ENCODE results near the gene NOC4L.
A peak's percentile ranks its signal among the peaks of the same experiment; 100 is the strongest.

The NOC4L gene

GRCh38 chr12:132170094-132170636 is 25.9 kb downstream of the NOC4L start:
- DNase-seq (ENCODE audit: low spot score): peak; percentile 60

DNA sequence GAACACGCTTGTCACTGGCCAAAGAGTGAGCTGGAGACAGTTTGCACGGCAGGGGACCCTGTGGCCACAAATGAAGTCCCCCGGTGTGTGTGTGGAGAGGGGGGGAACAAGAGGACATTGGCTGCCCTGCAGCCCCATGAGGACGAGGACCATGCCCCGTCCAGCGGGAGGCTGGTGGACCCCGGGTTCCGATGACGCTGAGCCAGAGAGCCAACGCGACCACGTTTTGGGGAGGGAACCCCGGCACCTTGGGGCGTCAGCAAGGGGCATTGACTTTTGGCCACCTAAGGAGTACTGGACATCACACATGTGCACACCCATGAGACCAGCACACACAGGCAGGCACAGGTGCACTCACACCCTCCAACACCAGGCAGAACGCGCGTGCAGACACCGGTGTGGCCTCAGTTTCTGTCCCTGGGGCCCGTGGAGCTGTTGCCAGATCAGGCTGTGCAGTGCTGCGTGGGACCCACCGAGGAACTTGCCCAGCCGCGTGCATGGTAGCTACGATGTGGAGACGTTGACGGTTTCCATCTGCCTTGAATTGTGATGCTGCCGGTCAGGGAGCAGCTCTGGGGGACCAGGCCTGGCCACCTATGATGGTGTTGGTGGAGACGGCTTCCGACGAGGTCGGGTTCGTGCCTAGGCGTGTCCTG is 26.5 kb downstream of the NOC4L start:
- DNase-seq (ENCODE audit: low spot score): no peak

DNA sequence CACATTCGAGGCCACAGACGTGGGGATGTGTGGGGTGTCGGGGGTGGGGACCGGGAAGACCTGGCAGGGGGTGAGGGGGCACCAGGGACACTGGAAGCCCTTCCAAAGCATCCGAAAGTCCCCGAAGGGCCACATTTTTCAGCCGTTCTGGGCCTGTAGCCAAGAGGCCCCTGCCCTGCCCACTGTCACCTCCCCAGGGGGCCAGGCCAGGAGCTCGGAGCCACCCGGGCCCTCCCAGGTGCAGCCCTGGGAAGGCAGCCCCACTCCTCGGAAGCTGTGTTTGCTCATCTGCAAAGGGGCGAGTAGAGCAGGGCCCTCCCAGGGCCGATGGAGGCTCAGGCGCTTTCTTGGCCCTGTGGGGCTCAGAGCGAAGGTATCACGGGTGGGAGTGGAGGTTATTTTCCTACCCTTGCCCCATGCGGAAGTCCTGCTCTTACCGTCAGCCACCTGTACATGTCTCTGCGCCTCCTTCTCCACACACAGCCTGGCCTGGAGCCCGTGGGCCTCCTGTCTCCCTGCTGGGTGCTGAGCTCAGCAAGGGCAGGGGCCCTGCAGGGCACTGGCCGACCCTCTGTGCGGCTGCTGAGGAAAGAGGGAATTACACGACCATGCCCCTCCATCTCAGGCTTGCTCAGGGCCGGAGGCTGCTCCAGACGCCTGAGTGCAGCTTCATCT is 27.2 kb downstream of the NOC4L start:
- DNase-seq (ENCODE audit: low spot score): no peak

GRCh38 chr12:132171968-132172521 is 27.8 kb downstream of the NOC4L start:
- no peak for DNase-seq (ENCODE audit: low spot score)

GRCh38 chr12:132172619-132173018 is 28.4 kb downstream of the NOC4L start:
- DNase-seq (ENCODE audit: low spot score): no peak

DNA sequence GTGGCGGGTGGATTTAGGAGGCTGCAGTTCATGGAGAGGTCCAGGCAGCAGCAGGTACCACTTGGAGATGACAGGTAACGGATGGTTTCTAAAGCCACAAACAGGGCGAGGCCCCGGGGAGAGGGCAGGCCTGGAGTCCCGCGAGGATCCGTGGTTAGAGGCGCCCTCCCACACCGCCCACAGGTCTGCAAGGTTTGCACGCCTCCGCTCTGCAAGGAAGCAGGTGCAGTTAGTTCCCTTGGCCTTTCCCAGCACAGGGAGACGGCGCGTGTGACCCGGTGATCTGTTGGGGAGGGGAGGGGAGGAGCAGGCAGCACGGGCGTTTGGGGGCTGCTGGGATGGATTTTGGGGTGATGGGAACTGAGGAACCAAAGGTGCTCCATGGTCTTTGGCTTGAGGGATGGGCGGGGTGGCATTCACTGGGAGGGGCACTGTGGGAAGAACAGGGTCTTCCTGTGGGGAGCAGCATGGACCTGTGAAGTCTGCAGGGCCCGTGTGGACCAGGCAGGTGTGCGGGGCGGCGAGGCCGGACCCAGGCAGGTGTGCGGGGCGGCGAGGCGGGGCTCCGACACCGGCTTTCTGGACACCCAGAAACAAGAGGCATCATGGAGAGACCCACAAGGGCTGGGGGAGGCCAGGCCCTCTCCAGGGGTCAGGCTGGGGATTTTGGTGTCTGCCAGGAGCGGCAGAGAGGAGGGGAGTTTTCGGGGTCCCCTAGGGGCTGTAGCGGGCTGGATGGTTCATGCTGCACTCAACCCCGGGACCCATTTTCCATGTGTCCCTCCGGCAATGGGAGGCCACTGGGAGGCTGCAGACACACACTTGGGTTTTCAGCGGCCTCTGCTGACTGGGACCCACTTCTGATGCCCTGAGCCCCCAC is 29.1 kb downstream of the NOC4L start:
- no peak for DNase-seq (ENCODE audit: low spot score)

DNA sequence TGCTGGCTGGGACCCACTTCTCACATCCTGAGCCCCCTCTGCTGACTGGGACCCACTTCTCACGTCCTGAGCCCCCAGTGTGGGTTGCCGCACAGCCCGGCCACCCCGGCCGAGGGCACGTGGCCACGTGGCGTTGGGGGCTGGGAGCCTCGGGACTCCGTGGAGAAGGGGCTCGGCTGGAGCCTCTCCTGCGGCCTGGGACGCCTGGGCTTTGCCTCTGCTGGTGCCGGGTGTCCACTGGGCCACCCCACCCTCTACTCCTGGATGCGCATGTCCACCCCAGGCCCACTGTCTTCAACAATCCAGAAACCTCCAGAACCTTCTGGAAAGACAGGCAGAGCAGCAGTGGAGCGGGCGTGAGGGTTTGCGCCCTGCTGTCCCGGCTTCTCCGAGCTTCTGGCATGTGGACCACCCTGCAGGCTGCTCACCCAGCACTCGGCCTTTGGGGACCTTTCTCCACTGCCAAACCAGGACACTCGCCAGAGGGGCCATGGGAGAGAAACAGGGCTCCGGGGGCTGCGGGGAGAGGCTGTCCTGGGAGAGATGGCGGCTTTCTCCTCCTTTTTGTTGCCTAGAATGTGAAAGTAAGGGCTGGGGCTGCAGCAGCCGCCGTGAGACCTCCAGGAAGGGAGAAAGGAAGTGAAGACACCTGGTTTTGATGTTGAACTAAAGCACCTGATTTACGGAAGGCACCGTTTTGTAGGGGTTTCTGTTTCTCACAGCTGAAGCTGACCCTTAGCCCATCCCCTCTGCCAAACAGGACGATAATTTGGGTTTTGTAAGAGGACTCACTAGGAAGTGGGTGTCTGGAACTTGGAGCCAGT is 30.0 kb downstream of the NOC4L start:
- no peak for DNase-seq (ENCODE audit: low spot score)

GRCh38 chr12:132174839-132175490 is 30.7 kb downstream of the NOC4L start:
- no peak for DNase-seq (ENCODE audit: low spot score)

DNA sequence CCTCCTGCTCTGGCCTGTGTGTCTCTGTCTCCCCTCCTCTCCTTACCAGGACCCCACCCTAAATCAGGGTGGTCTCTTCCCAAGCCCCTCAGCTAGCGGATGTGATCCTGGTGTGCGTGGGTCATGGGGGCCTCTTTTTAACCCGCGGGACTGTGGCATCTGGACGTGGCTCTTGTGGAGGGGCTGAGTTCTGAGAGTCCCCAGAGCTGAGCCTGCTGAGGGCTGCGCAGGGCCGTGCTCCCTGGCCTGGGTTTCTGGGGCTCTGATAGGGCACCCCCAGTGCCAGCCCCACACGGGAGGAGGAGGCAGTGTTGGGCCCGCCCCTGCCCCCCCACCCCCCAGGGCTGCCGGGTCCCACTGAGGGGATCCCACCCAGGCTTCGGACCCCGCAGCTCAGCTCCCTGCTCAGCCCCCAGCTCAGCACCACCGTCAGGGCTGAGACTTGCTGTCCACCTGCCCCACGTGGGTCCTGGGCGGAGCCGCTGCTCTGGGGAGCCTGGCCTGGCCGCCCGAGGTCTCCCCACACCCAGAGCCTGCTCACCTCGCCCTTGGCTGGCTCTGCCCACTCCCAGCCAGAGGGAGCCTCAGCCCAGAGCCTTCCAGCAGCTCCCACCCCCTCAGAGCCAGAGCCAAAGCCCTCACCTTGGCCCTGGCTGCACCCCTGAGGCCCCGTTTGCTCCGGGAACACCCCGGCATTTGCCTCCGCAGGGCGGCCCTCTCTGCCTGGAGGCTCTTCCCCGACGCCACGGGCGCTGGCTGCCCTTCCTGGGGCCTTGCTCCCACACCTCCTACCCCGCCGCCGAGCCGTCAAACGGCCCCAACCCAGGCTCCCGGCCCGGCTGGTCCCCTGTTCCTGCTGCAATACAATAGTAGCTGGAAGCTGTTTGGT is 31.5 kb downstream of the NOC4L start:
- DNase-seq (ENCODE audit: low spot score): no peak

DNA sequence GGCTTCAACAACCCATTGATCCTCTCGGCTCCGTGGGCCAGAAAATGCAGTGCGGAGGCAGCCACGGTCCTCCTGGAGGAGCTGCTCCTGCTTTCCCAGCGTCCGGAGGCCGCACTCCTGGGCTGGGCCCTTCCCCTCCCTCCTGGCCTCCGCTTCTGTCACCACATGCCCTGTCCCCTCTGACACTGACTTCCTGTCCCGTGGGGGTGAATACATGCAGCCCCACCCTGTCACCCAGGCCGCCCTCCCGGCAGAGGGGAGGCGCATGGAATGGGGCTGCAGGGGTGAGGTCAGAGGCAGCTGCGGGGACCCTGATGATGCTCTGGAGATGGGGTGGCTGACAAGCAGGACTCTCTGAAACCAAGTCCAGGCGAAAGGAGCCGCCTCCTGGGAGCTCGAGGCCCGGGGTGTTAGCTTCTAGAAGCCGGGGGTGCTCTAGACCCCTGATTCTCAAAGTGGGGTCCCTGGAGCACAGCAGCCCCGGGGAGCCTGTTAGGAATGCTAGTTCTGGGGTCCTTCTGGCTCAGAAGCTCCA is 32.2 kb downstream of the NOC4L start:
- DNase-seq (ENCODE audit: low spot score): no peak

DNA sequence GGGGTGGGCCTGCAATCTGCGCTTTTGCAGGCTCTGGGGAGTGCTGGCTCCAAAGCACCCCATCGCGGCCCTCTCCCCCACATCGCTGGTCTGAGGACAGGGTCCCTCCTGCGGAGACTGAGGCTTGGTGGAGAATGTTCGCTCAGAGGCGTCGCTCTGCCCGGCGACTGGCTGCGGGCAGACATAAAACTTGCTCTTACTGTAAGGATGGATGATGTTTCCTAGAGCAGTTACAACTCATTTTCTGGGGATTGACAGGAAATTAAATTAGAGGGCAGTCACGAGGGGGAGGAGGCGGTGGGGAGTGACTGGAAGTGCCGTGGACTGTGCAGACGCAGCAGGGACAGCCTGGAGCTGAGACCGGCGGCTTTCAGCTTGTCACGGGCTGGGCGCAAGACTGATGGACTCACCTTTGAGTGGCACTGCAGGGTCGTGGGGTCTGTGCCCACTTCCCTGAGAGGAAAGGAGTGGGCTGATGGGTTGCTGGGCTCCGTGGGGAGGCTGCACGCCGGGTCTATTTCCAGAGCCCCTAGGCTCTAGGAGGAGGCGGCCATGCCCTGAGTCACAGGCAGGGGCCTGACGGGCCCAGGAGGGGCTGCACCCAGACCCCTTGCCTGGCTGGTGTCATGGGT is 32.8 kb downstream of the NOC4L start:
- DNase-seq (ENCODE audit: low spot score): no peak

DNA sequence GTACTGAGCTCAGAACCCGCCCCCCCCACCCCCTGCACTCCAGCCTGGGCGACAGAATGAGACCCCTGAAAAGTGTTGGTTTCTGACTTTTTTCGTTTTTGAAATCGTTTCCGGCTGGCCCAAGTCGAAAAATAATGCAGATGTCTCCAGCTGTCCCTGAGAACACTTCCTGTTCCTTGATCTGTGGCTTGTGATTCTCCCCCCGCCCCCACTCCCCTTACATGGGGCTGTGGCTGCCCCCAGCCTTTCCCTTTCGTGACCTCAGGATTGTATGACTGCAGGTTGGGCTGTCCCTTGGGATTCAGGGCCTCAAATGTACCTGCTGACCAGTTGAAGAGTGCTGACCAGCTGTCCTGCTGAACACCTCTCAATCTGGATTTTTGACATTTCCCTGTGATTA is 34.1 kb downstream of the NOC4L start:
- no peak for DNase-seq (ENCODE audit: low spot score)

- no peak for DNase-seq (ENCODE audit: low spot score)
Measured at GRCh38 chr12:132178801-132179401, 34.6 kb downstream of the NOC4L start.

- DNase-seq (ENCODE audit: low spot score): no peak
Measured at GRCh38 chr12:132179431-132180362, 35.4 kb downstream of the NOC4L start.

GRCh38 chr12:132180648-132181546 is 36.6 kb downstream of the NOC4L start:
- DNase-seq (ENCODE audit: low spot score): no peak

DNA sequence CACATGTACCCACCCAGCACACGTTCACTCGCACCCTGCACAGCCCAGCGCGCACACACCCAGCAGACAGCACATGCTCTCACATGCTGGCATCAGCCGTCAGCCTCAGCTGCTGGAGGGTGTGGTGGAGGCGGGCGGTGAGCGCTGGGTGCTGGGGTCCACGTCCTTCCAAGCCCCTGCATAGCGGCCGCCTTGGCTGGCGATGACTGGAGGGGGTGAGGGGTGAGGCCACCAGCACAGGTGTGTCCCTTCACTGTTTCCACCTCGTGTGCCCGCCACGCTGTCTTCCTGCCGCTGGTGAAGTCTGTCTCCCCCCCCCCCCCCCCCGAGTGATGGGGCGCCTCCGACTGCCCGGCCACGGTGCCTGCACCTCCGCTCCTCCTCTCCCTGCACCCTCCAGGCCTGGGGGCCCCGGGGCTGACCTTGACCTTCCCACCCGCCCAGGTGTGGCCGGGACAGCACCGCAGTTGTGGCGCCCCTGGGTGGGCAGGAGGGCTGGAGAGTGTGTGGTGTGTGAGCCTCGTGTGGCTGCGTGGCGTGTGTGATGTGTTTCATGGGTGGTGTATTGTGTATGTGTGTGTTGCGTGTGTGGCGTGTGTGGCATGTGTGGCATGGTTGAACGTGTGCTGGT is 37.4 kb downstream of the NOC4L start:
- no peak for DNase-seq (ENCODE audit: low spot score)

All from hepatic stellate cell (primary cell).